Kidney epithelial cell (primary cell): ENCODE results near the gene HDAC9. TPM values are rescaled to one million over a fixed set of nuclear protein-coding genes. Genes with fewer than 3 reads are reported as not detected.

Experiments used
- DNase-seq: peaks from one replicate; pipeline ENCODE4 v3.0.0-alpha.2; 2010; ENCODE audit warnings: low read depth
- H3K27me3 ChIP-seq: 2 replicates; pipeline ENCODE4 v1.6.0; 2011; ENCODE audit warnings: low read length; ENCODE audit not compliant: control insufficient read depth, insufficient read depth
- H3K36me3 ChIP-seq: 2 replicates; pipeline ENCODE4 v1.5.1; 2011; ENCODE audit warnings: low read length; ENCODE audit not compliant: control insufficient read depth, insufficient read depth
- H3K4me3 ChIP-seq: 2 replicates; pipeline ENCODE4 v1.5.1; 2011; ENCODE audit warnings: low read depth, mild to moderate bottlenecking, control low read depth, low read length
- CTCF ChIP-seq: IDR thresholded peaks from 2 replicates; pipeline ENCODE4 v1.5.1; 2011; ENCODE audit warnings: mild to moderate bottlenecking, moderate library complexity, low read length, control low read depth, inconsistent platforms; ENCODE audit not compliant: insufficient read depth, poor library complexity, severe bottlenecking
- total RNA-seq: library from RNA; depleted of rRNA; stranded (reverse); fragments of >200 nt; gene quantifications from 2 replicates; pipeline ENCODE4 v1.2.3, GENCODE V29; 2015

The HDAC9 gene
- total RNA-seq, 1 donor from 2014 or later: 84.5 TPM

GRCh38 chr7:18638594-18639452 lies 143.3 kb downstream of the HDAC9 start:
- Histone ChIP-seq H3K4me3 (no peak overlapping the region), H3K36me3 (no peaks in the 10 kb centered on the region), H3K27me3 (no peaks in the 10 kb centered on the region)
- no peak for TF ChIP-seq CTCF
- peak; percentile 19 for DNase-seq

- Histone ChIP-seq H3K27me3 (no peaks in the 10 kb centered on the region), H3K36me3 (no peaks in the 10 kb centered on the region), H3K4me3 (no peak overlapping the region)
- no peak for DNase-seq
- no peak for TF ChIP-seq CTCF
Observed at GRCh38 chr7:18639711-18640110, 144.2 kb downstream of the HDAC9 start.

- no peaks in the 10 kb centered on the region for H3K27me3 ChIP-seq
- no peak for DNase-seq
- H3K36me3 ChIP-seq: no peaks in the 10 kb centered on the region
- TF ChIP-seq CTCF: no peak
- no peak overlapping the region for H3K4me3 ChIP-seq
Observed at GRCh38 chr7:18644981-18645380, 149.4 kb downstream of the HDAC9 start.

GRCh38 chr7:18647582-18647981 lies 152.0 kb downstream of the HDAC9 start:
- Histone ChIP-seq H3K36me3 (no peaks in the 10 kb centered on the region), H3K27me3 (no peaks in the 10 kb centered on the region), H3K4me3 (no peak overlapping the region)
- TF ChIP-seq CTCF: no peak
- DNase-seq: no peak

GRCh38 chr7:18648849-18649758 lies 153.6 kb downstream of the HDAC9 start:
- no peak for TF ChIP-seq CTCF
- H3K36me3 ChIP-seq: no peaks in the 10 kb centered on the region

More at GRCh38 chr7:18648849-18649758, 153.6 kb downstream of the HDAC9 start:
- no peaks in the 10 kb centered on the region for H3K27me3 ChIP-seq
- DNase-seq: no peak
- no peak overlapping the region for H3K4me3 ChIP-seq
